Islet precursor cell (in vitro differentiated cells): ENCODE results near the gene MANBA.
"Not testable (repeated sequence)": the region's sequence is repeated elsewhere in the genome, so short reads cannot be mapped to it uniquely, and the experiment has no call there.

Source experiments
- DNase-seq: peaks from one replicate; pipeline ENCODE4 v3.0.0-alpha.2; 2018

Gene MANBA

GRCh38 chr4:102761296-102761701, 531 bp upstream of the MANBA start:
- DNase-seq: no peak

- peak; percentile 60 for DNase-seq
Measured at GRCh38 chr4:102759831-102760644, 730 bp downstream of the MANBA start.

- no peak for DNase-seq
Measured at GRCh38 chr4:102758241-102759160, 2.3 kb downstream of the MANBA start.

GRCh38 chr4:102757681-102758080, 3.1 kb downstream of the MANBA start:
- DNase-seq: peak; percentile 81

- no peak for DNase-seq
Measured at GRCh38 chr4:102754044-102754443, 6.7 kb downstream of the MANBA start.

GRCh38 chr4:102751941-102752340, 8.8 kb downstream of the MANBA start:
- no peak for DNase-seq

GRCh38 chr4:102743352-102743751, 17.4 kb downstream of the MANBA start:
- DNase-seq: not testable (repeated sequence)

GRCh38 chr4:102738802-102739201, 22.0 kb downstream of the MANBA start:
- DNase-seq: not testable (repeated sequence)

GRCh38 chr4:102736636-102737549, 23.9 kb downstream of the MANBA start:
- peak; percentile 59 for DNase-seq

- DNase-seq: no peak
Measured at GRCh38 chr4:102735582-102735981, 25.2 kb downstream of the MANBA start.

GRCh38 chr4:102734591-102735385, 26.0 kb downstream of the MANBA start:
- no peak for DNase-seq

GRCh38 chr4:102734116-102734515, 26.7 kb downstream of the MANBA start:
- no peak for DNase-seq

GRCh38 chr4:102733084-102733483, 27.7 kb downstream of the MANBA start:
- no peak for DNase-seq

GRCh38 chr4:102732678-102733077, 28.1 kb downstream of the MANBA start:
- no peak for DNase-seq

- DNase-seq: peak; percentile 66
Measured at GRCh38 chr4:102730968-102731533, 29.7 kb downstream of the MANBA start.

GRCh38 chr4:102729486-102729885, 31.3 kb downstream of the MANBA start:
- DNase-seq: not testable (repeated sequence)

GRCh38 chr4:102726919-102727318, 33.8 kb downstream of the MANBA start:
- DNase-seq: not testable (repeated sequence)

- DNase-seq: no peak
Measured at GRCh38 chr4:102726068-102726467, 34.7 kb downstream of the MANBA start.

- no peak for DNase-seq
Measured at GRCh38 chr4:102725229-102725628, 35.5 kb downstream of the MANBA start.

GRCh38 chr4:102723511-102723910, 37.3 kb downstream of the MANBA start:
- no peak for DNase-seq

- DNase-seq: no peak
Measured at GRCh38 chr4:102722740-102723139, 38.0 kb downstream of the MANBA start.
